GM12801 (cell line): Measurements from ENCODE around the gene ATP8B3.

Experiments
- CTCF ChIP-seq: IDR thresholded peaks from one replicate; pipeline ENCODE4 v1.5.1; 2011; ENCODE audit warnings: control low read depth; ENCODE audit not compliant: insufficient read length; ENCODE audit errors: extremely low read depth

Gene ATP8B3

GRCh38 chr19:1779574-1779973 is 32.5 kb downstream of the ATP8B3 start:
- no peak for TF ChIP-seq CTCF

- no peak for TF ChIP-seq CTCF
Measured at GRCh38 chr19:1777149-1777548, 34.9 kb downstream of the ATP8B3 start.

GRCh38 chr19:1776606-1777147 is 35.4 kb downstream of the ATP8B3 start:
- TF ChIP-seq CTCF = no peak

- TF ChIP-seq CTCF = no peak
Measured at GRCh38 chr19:1775951-1776605, 36.0 kb downstream of the ATP8B3 start.

- TF ChIP-seq CTCF = no peak
Measured at GRCh38 chr19:1774989-1775772, 36.9 kb downstream of the ATP8B3 start.

GRCh38 chr19:1773184-1773583 is 38.9 kb downstream of the ATP8B3 start:
- TF ChIP-seq CTCF = no peak

GRCh38 chr19:1770866-1771576 is 41.1 kb downstream of the ATP8B3 start:
- no peak for TF ChIP-seq CTCF
